GM12891 (cell line): Measurements from ENCODE around the gene ZCWPW1.
"Not testable (repeated sequence)": the region's sequence is repeated elsewhere in the genome, so short reads cannot be mapped to it uniquely, and the experiment has no call there.

Experiments
- DNase-seq: peaks from one replicate; pipeline ENCODE4 v3.0.0; 2011; ENCODE audit warnings: low spot score; ENCODE audit not compliant: insufficient read length
- FAIRE-seq: peaks from 2 replicates; lab custom pipeline; 2011; peaks lifted over from hg19 to GRCh38; lab: Jason Lieb, UNC
- PAX5 ChIP-seq: IDR thresholded peaks from 2 replicates; pipeline ENCODE4 v1.6.1; 2011; ENCODE audit warnings: low read length, moderate library complexity, mild to moderate bottlenecking; ENCODE audit not compliant: insufficient read depth, severe bottlenecking
- POLR2A ChIP-seq: IDR thresholded peaks from 2 replicates; pipeline ENCODE4 v1.6.1; 2011; ENCODE audit warnings: low read depth, low read length, control low read depth
- POLR2AphosphoS5 ChIP-seq: IDR thresholded peaks from 2 replicates; pipeline ENCODE4 v1.6.1; 2011; ENCODE audit warnings: low read depth, low read length, control low read depth
- POU2F2 ChIP-seq: IDR thresholded peaks from 2 replicates; pipeline ENCODE4 v1.6.1; 2011; ENCODE audit warnings: low read depth, mild to moderate bottlenecking, control low read depth, low read length, moderate library complexity
- SPI1 ChIP-seq: IDR thresholded peaks from 2 replicates; pipeline ENCODE4 v1.6.1; 2011; ENCODE audit warnings: low read depth, low read length, control low read depth
- TAF1 ChIP-seq: IDR thresholded peaks from 2 replicates; pipeline ENCODE4 v1.6.1; 2011; ENCODE audit warnings: low read depth, low read length, control low read depth

The ZCWPW1 gene

GRCh38 chr7:100456562-100456961 lies 28.1 kb upstream of the ZCWPW1 start:
- FAIRE-seq, result no peak
- TF ChIP-seq TAF1 (no peak), POU2F2 (no peak), POLR2A (no peak), PAX5 (no peak), POLR2AphosphoS5 (no peak), SPI1 (no peak)
- no peak for DNase-seq

DNA sequence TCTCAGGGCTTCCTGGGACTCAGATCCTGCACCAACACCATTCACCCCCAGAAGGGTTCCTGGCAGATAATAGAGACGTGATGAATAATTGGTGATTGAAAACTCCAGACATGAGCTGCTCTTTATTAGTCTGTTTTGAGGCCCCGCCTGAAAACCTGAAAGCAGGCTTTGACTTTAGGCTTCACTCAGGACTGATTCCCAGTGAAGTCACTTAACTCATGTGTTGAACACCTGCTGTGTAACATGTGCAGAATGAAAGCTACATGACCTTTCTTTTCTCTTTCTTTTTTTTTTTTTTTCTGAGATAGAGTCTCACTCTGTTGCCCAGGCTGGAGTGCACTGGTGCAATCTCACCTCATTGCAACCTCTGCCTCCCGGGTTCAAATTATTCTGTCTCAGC lies 26.7 kb upstream of the ZCWPW1 start:
- no peak for DNase-seq
- TF ChIP-seq POLR2AphosphoS5 (no peak), TAF1 (no peak), PAX5 (no peak), POU2F2 (no peak), SPI1 (no peak), POLR2A (no peak)
- no peak for FAIRE-seq

- not testable (repeated sequence) for DNase-seq, FAIRE-seq
Observed at GRCh38 chr7:100453854-100454253, 25.4 kb upstream of the ZCWPW1 start.

DNA sequence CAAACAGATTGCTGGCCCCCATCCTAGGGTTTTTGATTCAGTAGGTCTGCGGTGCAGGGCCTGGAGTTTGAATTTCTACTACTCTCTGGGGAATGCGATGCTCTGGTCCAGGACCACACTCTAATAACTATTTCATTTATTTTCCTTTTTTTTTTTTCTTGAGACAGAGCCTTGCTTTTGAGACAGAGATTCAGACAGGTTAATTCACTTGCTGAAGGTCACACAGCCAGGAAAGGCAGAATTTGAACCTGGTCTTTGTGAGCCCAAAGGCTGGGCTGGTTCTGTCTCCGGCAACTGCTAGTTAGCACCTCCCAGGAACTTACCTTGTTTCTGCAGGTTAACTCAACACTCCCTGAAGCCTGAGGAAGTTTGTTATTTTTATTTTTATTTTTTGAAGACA lies 24.0 kb upstream of the ZCWPW1 start:
- FAIRE-seq, result no peak
- DNase-seq, result no peak
- TF ChIP-seq PAX5, result no peak
- TF ChIP-seq TAF1, result no peak
- no peak for TF ChIP-seq POLR2A
- no peak for TF ChIP-seq POU2F2
- TF ChIP-seq SPI1, result no peak
- TF ChIP-seq POLR2AphosphoS5, result no peak

DNA sequence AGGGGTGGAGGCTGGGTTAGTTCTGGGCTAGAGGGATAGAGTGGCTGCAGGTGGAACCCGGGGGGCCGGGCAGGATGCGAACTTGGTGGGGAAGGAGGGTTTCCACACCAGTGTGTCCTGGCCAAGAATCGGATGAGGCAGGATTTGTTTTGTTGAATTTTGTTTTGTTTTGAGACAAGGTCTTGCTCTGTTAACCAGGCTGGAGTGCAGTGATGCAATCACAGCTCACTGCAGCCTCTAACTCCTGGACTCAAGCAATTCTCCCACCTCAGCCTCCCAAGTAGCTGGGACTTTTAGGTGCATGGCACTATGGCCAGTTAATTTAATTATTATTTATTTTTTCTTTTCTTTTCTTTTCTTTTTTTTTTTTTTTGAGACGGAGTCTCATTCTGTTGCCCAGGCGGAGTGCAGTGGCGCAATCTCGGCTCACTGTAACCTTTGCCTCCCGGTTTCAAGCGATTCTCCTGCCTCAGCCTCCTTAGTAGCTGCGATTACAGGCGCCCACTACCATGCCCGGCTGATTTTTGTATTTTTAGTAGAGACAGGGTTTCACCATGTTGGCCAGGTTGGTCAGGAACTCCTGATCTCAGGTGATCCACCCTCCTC lies 20.8 kb upstream of the ZCWPW1 start:
- no peak for FAIRE-seq
- no peak for DNase-seq
- TF ChIP-seq POU2F2 (no peak), SPI1 (no peak), TAF1 (no peak), POLR2AphosphoS5 (no peak), POLR2A (no peak), PAX5 (no peak)

DNA sequence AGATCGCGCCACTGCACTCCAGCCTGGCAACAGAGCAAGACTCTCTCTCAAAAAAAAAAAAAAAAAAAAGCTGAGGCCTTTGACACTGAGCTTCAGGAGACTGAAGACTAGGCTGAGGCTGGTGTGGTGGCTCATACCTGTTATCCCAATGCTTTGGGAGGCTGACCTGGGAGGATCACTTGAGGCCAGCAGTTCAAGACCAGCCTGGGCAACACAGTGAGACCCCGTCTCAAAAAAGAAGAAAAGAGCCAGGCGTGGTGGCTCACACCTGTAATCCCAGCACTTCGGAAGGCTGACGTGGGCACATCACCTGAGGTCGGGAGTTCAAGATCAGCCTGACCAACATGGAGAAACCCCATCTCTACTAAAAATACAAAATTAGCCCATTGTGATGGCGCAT lies 18.9 kb upstream of the ZCWPW1 start:
- not testable (repeated sequence) for FAIRE-seq, DNase-seq

DNA sequence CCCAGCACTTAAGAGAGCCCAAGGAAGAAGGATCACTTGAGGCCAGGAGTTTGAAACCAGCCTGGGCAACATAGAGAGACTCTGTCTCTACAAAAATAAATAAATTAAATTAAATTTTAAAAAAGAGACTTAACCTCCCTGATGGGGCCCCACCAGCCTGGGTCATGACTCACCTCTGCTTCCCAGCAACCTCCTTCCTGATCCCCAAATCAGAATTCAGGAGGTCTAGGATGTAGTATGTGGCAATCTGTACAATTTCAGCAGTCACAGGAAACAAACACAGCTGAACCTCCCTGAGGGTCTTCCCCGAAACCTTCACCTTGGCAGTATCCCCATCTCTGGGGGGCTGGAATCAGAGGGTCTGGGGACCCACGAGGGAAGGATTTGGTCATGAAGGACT lies 17.5 kb upstream of the ZCWPW1 start:
- FAIRE-seq (no peak), DNase-seq (no peak)
- no peak for TF ChIP-seq POU2F2
- no peak for TF ChIP-seq SPI1
- TF ChIP-seq POLR2AphosphoS5, result no peak
- no peak for TF ChIP-seq TAF1
- no peak for TF ChIP-seq PAX5
- TF ChIP-seq POLR2A, result no peak

DNA sequence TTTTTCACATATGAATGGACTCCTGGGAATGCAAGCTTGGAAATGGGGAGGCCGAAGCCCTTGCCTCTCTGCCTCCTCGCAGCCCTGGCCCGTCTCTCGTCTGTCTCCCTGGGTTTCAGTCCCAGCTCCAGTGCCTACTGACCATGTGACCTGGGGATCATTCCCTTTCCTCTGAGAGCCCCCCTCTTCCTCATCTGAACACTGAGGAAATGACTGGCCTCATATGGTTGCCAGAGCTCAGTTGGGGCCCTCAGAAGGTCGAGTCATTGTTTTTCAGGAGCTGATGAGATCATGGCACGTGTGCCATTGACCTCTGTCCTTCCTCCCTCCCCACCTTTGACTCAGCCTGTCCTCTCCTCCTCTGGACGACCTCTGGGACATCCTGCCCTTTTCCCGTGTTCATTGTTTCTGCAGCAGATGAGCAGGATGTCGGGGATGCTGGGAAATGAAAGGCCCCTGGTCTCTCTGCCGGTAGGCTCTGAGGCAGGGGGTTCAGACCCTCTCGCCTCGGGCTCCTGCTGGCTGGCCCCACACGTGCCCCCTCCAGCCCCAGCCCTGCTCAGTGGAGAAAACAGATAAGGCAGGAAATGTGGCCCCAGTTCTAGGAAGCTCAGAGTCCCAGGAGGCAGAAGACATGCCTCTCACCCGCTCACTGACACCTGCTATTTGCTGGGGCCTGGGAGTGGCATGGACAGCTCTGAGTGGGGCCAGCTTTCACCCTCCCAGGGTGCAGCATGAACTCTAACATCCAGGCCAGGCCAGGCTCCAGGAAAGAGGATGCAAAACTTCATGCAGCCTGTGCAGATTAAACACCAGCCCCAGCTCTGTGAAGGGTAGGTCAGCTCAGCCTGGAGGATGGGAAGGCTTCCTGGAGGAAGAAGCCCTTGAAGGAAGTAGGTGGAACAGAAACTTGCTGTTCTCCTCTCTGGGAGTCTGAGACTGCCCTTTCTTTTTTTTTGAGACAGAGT lies 16.1 kb upstream of the ZCWPW1 start:
- TF ChIP-seq POLR2A (no peak), POU2F2 (no peak), POLR2AphosphoS5 (no peak), SPI1 (no peak), PAX5 (no peak), TAF1 (no peak)
- DNase-seq (no peak), FAIRE-seq (no peak)

DNA sequence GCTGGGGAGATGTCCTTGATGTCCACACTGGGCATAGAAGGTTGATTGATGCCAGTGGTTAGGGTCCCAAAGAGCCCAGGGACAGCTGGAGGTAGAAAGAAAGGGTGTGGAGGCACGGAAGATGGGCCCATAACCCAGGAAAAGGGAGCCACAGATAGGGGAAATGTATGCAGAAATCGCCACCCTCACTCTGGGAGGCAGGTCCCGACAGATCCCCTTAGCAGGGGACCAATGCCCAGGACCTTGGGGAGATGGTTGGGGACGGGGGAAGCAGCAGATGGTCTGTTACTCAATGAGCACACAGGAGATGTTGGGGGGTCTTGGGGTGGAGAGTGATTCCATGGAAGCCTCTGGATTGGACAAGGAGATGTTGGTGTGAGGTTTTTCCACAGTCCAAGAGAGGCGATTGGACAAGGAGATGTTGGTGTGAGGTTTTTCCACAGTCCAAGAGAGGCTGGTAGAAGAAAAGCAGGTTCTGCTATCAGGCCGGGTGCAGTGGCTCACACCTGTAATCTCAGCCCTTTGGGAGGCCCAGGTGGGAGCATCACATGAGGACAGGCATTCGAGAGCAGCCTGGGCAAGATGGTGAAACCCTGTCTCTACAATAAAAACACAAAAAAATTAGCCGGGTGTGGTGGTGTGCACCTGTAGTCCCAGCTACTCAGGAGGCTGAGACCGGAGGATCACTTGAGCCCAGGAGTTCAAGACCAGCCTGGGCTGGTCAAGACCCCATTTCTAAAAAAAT lies 14.8 kb upstream of the ZCWPW1 start:
- FAIRE-seq, result no peak
- TF ChIP-seq POLR2AphosphoS5, result no peak
- no peak for TF ChIP-seq SPI1
- no peak for TF ChIP-seq POU2F2
- no peak for TF ChIP-seq TAF1
- TF ChIP-seq PAX5, result no peak
- no peak for TF ChIP-seq POLR2A

More for the DNA sequence above, 14.8 kb upstream of the ZCWPW1 start:
- DNase-seq, result no peak
